ENCODE results near the gene IL22RA1. TPM values are rescaled to one million over a fixed set of nuclear protein-coding genes. Genes with fewer than 3 reads are reported as not detected.

IL22RA1 gene
- polyA plus RNA-seq, 1 donor from 2014 or later = not detected

GRCh38 chr1:24123611-24124010 is 19.3 kb downstream of the IL22RA1 start:
- Histone ChIP-seq H3K36me3 (ENCODE audit: insufficient read depth, low read length) (no peaks in the 10 kb centered on the region), H4K20me1 (ENCODE audit: insufficient read depth) (no peaks in the 10 kb centered on the region), H3K4me2 (ENCODE audit: low read length) (no peak overlapping the region), H3K27ac (ENCODE audit: low read length) (no peak overlapping the region), H3K9ac (ENCODE audit: low read length) (no peak overlapping the region), H2AFZ (ENCODE audit: low read depth, low read length) (no peak overlapping the region), H3K9me2 (ENCODE audit: insufficient read depth, low read length) (no peaks in the 10 kb centered on the region), H3F3A (ENCODE audit: insufficient read depth, low read length, poor library complexity, severe bottlenecking) (no peaks in the 10 kb centered on the region), H3K4me3 (ENCODE audit: low read length) (no peak overlapping the region), H3K27me3 (ENCODE audit: insufficient read depth, low read depth, low read length) (no peaks in the 10 kb centered on the region), H3K9me3 (ENCODE audit: low read length) (no peaks in the 10 kb centered on the region), H3K79me2 (replicated peaks; ENCODE audit: insufficient read depth, low read length) (no peaks in the 10 kb centered on the region)
- TF ChIP-seq RAD21 (conservative IDR thresholded peaks at IDR 0.05) = no peak
- TF ChIP-seq REST (IDR thresholded peaks at IDR 0.05; ENCODE audit: borderline replicate concordance) = no peak
- no peak for TF ChIP-seq EP300 (conservative IDR thresholded peaks at IDR 0.05; ENCODE audit: poor library complexity, severe bottlenecking)
- TF ChIP-seq TAF1 (IDR thresholded peaks at IDR 0.05; ENCODE audit: low read depth) = no peak
- no peak for TF ChIP-seq MXI1 (conservative IDR thresholded peaks at IDR 0.05; ENCODE audit: poor library complexity, severe bottlenecking)
- no peak for TF ChIP-seq POLR2AphosphoS5 (IDR thresholded peaks at IDR 0.05)
- TF ChIP-seq SMC3 (conservative IDR thresholded peaks at IDR 0.05; ENCODE audit: poor library complexity) = no peak
- TF ChIP-seq CTCF (IDR thresholded peaks at IDR 0.05; ENCODE audit: poor library complexity, severe bottlenecking) = no peak
- TF ChIP-seq EZH2 (IDR thresholded peaks at IDR 0.05; ENCODE audit: borderline replicate concordance, insufficient read depth, low read length, poor library complexity, severe bottlenecking) = no peak

- H3K36me3 ChIP-seq (ENCODE audit: insufficient read depth, low read length) = no peaks in the 10 kb centered on the region
- H3K27me3 ChIP-seq (ENCODE audit: insufficient read depth, low read depth, low read length) = no peaks in the 10 kb centered on the region
- no peak overlapping the region for H3K4me3 ChIP-seq (ENCODE audit: low read length)
- no peak overlapping the region for H3K4me2 ChIP-seq (ENCODE audit: low read length)
- no peak overlapping the region for H2AFZ ChIP-seq (ENCODE audit: low read depth, low read length)
- no peak overlapping the region for H3K27ac ChIP-seq (ENCODE audit: low read length)
- H3K9ac ChIP-seq (ENCODE audit: low read length) = no peak overlapping the region
- no peaks in the 10 kb centered on the region for H3K9me2 ChIP-seq (ENCODE audit: insufficient read depth, low read length)
- no peak for TF ChIP-seq EZH2 (IDR thresholded peaks at IDR 0.05; ENCODE audit: borderline replicate concordance, insufficient read depth, low read length, poor library complexity, severe bottlenecking)
- TF ChIP-seq CTCF (IDR thresholded peaks at IDR 0.05; ENCODE audit: poor library complexity, severe bottlenecking) = no peak
- TF ChIP-seq RAD21 (conservative IDR thresholded peaks at IDR 0.05) = no peak
- TF ChIP-seq REST (IDR thresholded peaks at IDR 0.05; ENCODE audit: borderline replicate concordance) = no peak
- no peak for TF ChIP-seq EP300 (conservative IDR thresholded peaks at IDR 0.05; ENCODE audit: poor library complexity, severe bottlenecking)
- TF ChIP-seq SMC3 (conservative IDR thresholded peaks at IDR 0.05; ENCODE audit: poor library complexity) = no peak
- H3F3A ChIP-seq (ENCODE audit: insufficient read depth, low read length, poor library complexity, severe bottlenecking) = no peaks in the 10 kb centered on the region
- no peaks in the 10 kb centered on the region for H3K9me3 ChIP-seq (ENCODE audit: low read length)
- no peaks in the 10 kb centered on the region for H3K79me2 ChIP-seq (replicated peaks; ENCODE audit: insufficient read depth, low read length)
- no peaks in the 10 kb centered on the region for H4K20me1 ChIP-seq (ENCODE audit: insufficient read depth)
Observed at GRCh38 chr1:24122776-24123175, 20.2 kb downstream of the IL22RA1 start.
